CD4-positive, CD25-positive, alpha-beta regulatory T cell (primary cell): Measurements from ENCODE around the gene CCDC194. TPM values are rescaled to one million over a fixed set of nuclear protein-coding genes. Genes with fewer than 3 reads are reported as not detected.

Source experiments
- ATAC-seq, 2 donors: fragments of 150-1000 bp; cut with Tn5 transposase; one replicate each; pipeline ENCODE4 v1.10.0; 2021; ENCODE audit warnings: low read depth in 2 of 2, moderate number of reproducible peaks in 2 of 2, moderate library complexity in 1 of 2
- DNase-seq, 3 donors: peaks; one replicate each; pipeline versions ENCODE4 v3.0.0 to v3.0.0-alpha.2; 2012 to 2022; ENCODE audit warnings: mixed read lengths in 1 of 3
- H3K27ac ChIP-seq: one replicate; pipeline ENCODE4 v1.7.0; 2013; ENCODE audit warnings: mild to moderate bottlenecking, low read length; ENCODE audit not compliant: insufficient read depth, poor library complexity, severe bottlenecking
- H3K27me3 ChIP-seq: one replicate; pipeline ENCODE4 v1.7.0; 2013; ENCODE audit warnings: low read length; ENCODE audit not compliant: control insufficient read depth, insufficient read depth
- H3K36me3 ChIP-seq: one replicate; pipeline ENCODE4 v1.7.0; 2013; ENCODE audit warnings: mild to moderate bottlenecking, low read length, moderate library complexity; ENCODE audit not compliant: control insufficient read depth, insufficient read depth
- H3K4me1 ChIP-seq: 2 replicates; pipeline ENCODE4 v1.7.0; 2013; ENCODE audit warnings: mild to moderate bottlenecking, low read length; ENCODE audit not compliant: insufficient read depth, control insufficient read depth, poor library complexity, severe bottlenecking
- H3K4me3 ChIP-seq: one replicate; pipeline ENCODE4 v1.7.0; 2013; ENCODE audit warnings: low read depth, mild to moderate bottlenecking, low read length, moderate library complexity
- H3K9me3 ChIP-seq, 2 experiments: 1 replicate in 1 of 2; 2 replicates in 1 of 2; pipeline ENCODE4 v1.7.0; 2013; ENCODE audit warnings: low read length in 2 of 2, mild to moderate bottlenecking in 1 of 2, moderate library complexity in 1 of 2; ENCODE audit not compliant: control insufficient read depth in 2 of 2
- H3K27ac Mint-ChIP-seq, 3 donors: one replicate each; pipeline ENCODE4 v1.8.0; 2020 to 2022; ENCODE audit warnings: mild to moderate bottlenecking in 3 of 3, mixed read lengths in 3 of 3, moderate library complexity in 2 of 3
- H3K27me3 Mint-ChIP-seq: one replicate; pipeline ENCODE4 v1.8.0; 2022; ENCODE audit warnings: mild to moderate bottlenecking, mixed read lengths
- H3K36me3 Mint-ChIP-seq: one replicate; pipeline ENCODE4 v1.8.0; 2020; ENCODE audit warnings: mixed read lengths
- H3K4me1 Mint-ChIP-seq, 4 donors: one replicate each; pipeline ENCODE4 v1.8.0; 2020 to 2022; ENCODE audit warnings: mixed read lengths in 4 of 4, mild to moderate bottlenecking in 1 of 4
- H3K4me3 Mint-ChIP-seq, 4 donors: one replicate each; pipeline ENCODE4 v1.8.0; 2020 to 2022; ENCODE audit warnings: mild to moderate bottlenecking in 4 of 4, mixed read lengths in 4 of 4, moderate library complexity in 3 of 4
- H3K9me3 Mint-ChIP-seq, 7 donors: one replicate each; pipeline ENCODE4 v1.8.0; 2020 to 2022; ENCODE audit warnings: mixed read lengths in 7 of 7, mild to moderate bottlenecking in 3 of 7, moderate library complexity in 2 of 7
- polyA plus RNA-seq, 4 donors: library from polyadenylated mRNA; unstranded; fragments of 300-500 nt; fragmentation: Illumina TruSeq; gene quantifications; one replicate each; pipeline ENCODE4 v1.2.3, GENCODE V29; 2021
- total RNA-seq: library from RNA; stranded (reverse); gene quantifications from one replicate; pipeline ENCODE4 v1.2.3, GENCODE V29; 2022

Gene CCDC194
- 1.3 TPM for total RNA-seq
- not detected for polyA plus RNA-seq

GRCh38 chr19:17393914-17394313 lies at the start of gene CCDC194:
CCDC194 (minus strand) TSS chr19:17394196; CDS start chr19:17394158, 38 bp downstream.
- Histone ChIP-seq H3K27me3 (peaks cover 6% of the 10 kb centered on the region), H3K4me1 (peaks cover 30% of the 10 kb centered on the region), H3K36me3 (no peaks in the 10 kb centered on the region), H3K9me3 (peaks cover 0 to 2% of the 10 kb centered on the region in 2 experiments), H3K4me3 (no peak within 1 kb of the TSS), H3K27ac (peak within 1 kb of the TSS; percentile 15)
- Mint-ChIP-seq H3K36me3 (peaks cover 3% of the 10 kb centered on the region), H3K27me3 (peaks cover 18% of the 10 kb centered on the region), H3K4me3 (peak within 1 kb of the TSS in 3 of 4 donors; percentile 33 to 56 (median 41)), H3K4me1 (peaks cover 0 to 25% (median 14%) of the 10 kb centered on the region in 4 donors), H3K27ac (peak within 1 kb of the TSS; percentile 67 to 84 (median 80)), H3K9me3 (peaks cover 0 to 3% (median 0%) of the 10 kb centered on the region in 7 donors)
- no peak for ATAC-seq
- no peak for DNase-seq

- Mint-ChIP-seq H3K27ac (no peak overlapping the region), H3K4me1 (no peaks in the 10 kb centered on the region), H3K27me3 (no peaks in the 10 kb centered on the region), H3K36me3 (no peaks in the 10 kb centered on the region), H3K4me3 (no peak overlapping the region), H3K9me3 (no peaks in the 10 kb centered on the region)
- Histone ChIP-seq H3K4me1 (no peaks in the 10 kb centered on the region), H3K27ac (no peak overlapping the region), H3K27me3 (no peaks in the 10 kb centered on the region), H3K9me3 (no peaks in the 10 kb centered on the region), H3K36me3 (no peaks in the 10 kb centered on the region), H3K4me3 (no peak overlapping the region)
- ATAC-seq (peak in 1 of 2 donors; percentile 31), DNase-seq (peak in 2 of 3 donors; percentile 26 to 38)
These were observed 47.4 kb upstream of the CCDC194 start for GRCh38 chr19:17441241-17442021.

GRCh38 chr19:17436874-17437267 lies 42.9 kb upstream of the CCDC194 start:
- Mint-ChIP-seq H3K27ac (no peak overlapping the region), H3K9me3 (no peaks in the 10 kb centered on the region)

GRCh38 chr19:17436094-17436873 lies 42.3 kb upstream of the CCDC194 start:
- Mint-ChIP-seq H3K4me3 (no peak overlapping the region), H3K4me1 (no peaks in the 10 kb centered on the region), H3K27me3 (no peaks in the 10 kb centered on the region), H3K27ac (no peak overlapping the region), H3K9me3 (no peaks in the 10 kb centered on the region), H3K36me3 (no peaks in the 10 kb centered on the region)
- Histone ChIP-seq H3K27me3 (no peaks in the 10 kb centered on the region), H3K4me3 (no peak overlapping the region), H3K4me1 (no peaks in the 10 kb centered on the region), H3K27ac (no peak overlapping the region), H3K36me3 (no peaks in the 10 kb centered on the region), H3K9me3 (no peaks in the 10 kb centered on the region)
- DNase-seq: no peak
- no peak for ATAC-seq

More at GRCh38 chr19:17436874-17437267, 42.9 kb upstream of the CCDC194 start:
- Histone ChIP-seq H3K9me3 (no peaks in the 10 kb centered on the region), H3K4me1 (no peaks in the 10 kb centered on the region), H3K27ac (no peak overlapping the region), H3K36me3 (no peaks in the 10 kb centered on the region), H3K27me3 (no peaks in the 10 kb centered on the region), H3K4me3 (no peak overlapping the region)
- no peak for DNase-seq
- Mint-ChIP-seq H3K4me1 (no peaks in the 10 kb centered on the region), H3K4me3 (no peak overlapping the region), H3K27me3 (no peaks in the 10 kb centered on the region), H3K36me3 (no peaks in the 10 kb centered on the region)
- ATAC-seq: no peak

- no peak overlapping the region for H3K4me3 Mint-ChIP-seq
- no peak for DNase-seq
These were observed 41.2 kb upstream of the CCDC194 start for GRCh38 chr19:17435218-17435617.

GRCh38 chr19:17431417-17431816 lies 37.4 kb upstream of the CCDC194 start:
- H3K4me1 Mint-ChIP-seq: no peaks in the 10 kb centered on the region
- H3K4me3 Mint-ChIP-seq: no peak overlapping the region
- DNase-seq (no peak), ATAC-seq (no peak)
- H3K36me3 Mint-ChIP-seq: no peaks in the 10 kb centered on the region
- H3K4me3 ChIP-seq: no peak overlapping the region
- no peaks in the 10 kb centered on the region for H3K27me3 Mint-ChIP-seq
- no peaks in the 10 kb centered on the region for H3K36me3 ChIP-seq
- H3K9me3 Mint-ChIP-seq: no peaks in the 10 kb centered on the region
- H3K27me3 ChIP-seq: no peaks in the 10 kb centered on the region
- no peak overlapping the region for H3K27ac ChIP-seq
- H3K9me3 ChIP-seq: no peaks in the 10 kb centered on the region
- peak overlapping the region in 1 of 3 donors; percentile 5 for H3K27ac Mint-ChIP-seq
- no peaks in the 10 kb centered on the region for H3K4me1 ChIP-seq

More at GRCh38 chr19:17435218-17435617, 41.2 kb upstream of the CCDC194 start:
- Histone ChIP-seq H3K9me3 (no peaks in the 10 kb centered on the region), H3K27me3 (no peaks in the 10 kb centered on the region), H3K27ac (no peak overlapping the region), H3K4me3 (no peak overlapping the region), H3K4me1 (no peaks in the 10 kb centered on the region), H3K36me3 (no peaks in the 10 kb centered on the region)
- no peaks in the 10 kb centered on the region for H3K36me3 Mint-ChIP-seq
- no peak for ATAC-seq
- H3K9me3 Mint-ChIP-seq: no peaks in the 10 kb centered on the region
- no peak overlapping the region for H3K27ac Mint-ChIP-seq
- H3K27me3 Mint-ChIP-seq: no peaks in the 10 kb centered on the region
- no peaks in the 10 kb centered on the region for H3K4me1 Mint-ChIP-seq

- no peak overlapping the region for H3K4me3 ChIP-seq
- no peaks in the 10 kb centered on the region for H3K9me3 ChIP-seq
- H3K4me1 Mint-ChIP-seq: no peaks in the 10 kb centered on the region
- no peaks in the 10 kb centered on the region for H3K9me3 Mint-ChIP-seq
- H3K27me3 ChIP-seq: no peaks in the 10 kb centered on the region
- no peaks in the 10 kb centered on the region for H3K36me3 Mint-ChIP-seq
- DNase-seq: no peak
- no peaks in the 10 kb centered on the region for H3K27me3 Mint-ChIP-seq
- H3K4me3 Mint-ChIP-seq: no peak overlapping the region
- no peaks in the 10 kb centered on the region for H3K36me3 ChIP-seq
- H3K27ac ChIP-seq: no peak overlapping the region
- H3K27ac Mint-ChIP-seq: peak overlapping the region in 1 of 3 donors; percentile 89
- H3K4me1 ChIP-seq: no peaks in the 10 kb centered on the region
- no peak for ATAC-seq
These were observed 35.7 kb upstream of the CCDC194 start for GRCh38 chr19:17429641-17430113.
